HG03103 (cell line): Measurements from ENCODE around the gene IFNGR1.

Experiments
- ATAC-seq: cut with Tn5 transposase; IDR thresholded peaks from one replicate; pipeline ENCODE4 v1.9.1; 2021; ENCODE audit warnings: low read depth; ENCODE audit not compliant: unreplicated experiment

Gene IFNGR1

DNA sequence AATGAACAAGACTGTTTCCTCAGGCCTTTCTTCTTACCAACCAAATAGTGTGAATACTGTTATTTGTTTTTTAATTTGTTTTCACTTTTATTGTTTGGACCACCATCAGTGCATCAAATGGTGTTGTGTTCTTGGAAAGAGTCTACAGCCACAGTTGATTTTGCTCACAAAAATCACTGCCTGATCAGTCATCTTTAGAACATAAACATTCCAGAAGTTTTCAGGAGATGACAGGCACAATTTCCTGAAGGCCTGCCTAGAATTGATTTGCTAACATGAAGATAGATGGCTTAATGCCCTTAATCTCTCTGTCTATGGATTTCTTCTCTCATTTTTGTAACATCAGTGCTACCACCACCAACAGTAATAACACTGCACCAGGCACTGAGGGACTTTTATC lies 59.3 kb downstream of the IFNGR1 start:
- ATAC-seq, result no peak

DNA sequence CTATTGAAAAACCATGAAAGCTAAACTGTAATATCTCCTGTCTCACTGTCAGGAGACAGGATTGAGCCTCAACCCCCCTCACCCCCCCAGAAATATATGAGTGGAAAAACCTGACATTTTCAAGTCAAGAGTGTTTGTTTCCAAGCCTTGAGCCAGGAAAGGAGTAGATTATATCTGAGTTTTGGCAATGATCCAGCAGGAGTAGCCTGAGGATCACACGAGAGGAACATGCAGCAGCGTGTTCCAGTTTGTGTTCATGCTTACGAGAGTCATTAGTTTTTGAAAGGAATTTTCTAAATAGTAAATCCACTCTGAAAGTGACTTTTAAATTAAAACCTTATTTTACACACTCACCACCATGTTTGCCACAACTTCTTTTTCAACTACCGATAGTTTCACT lies 61.6 kb downstream of the IFNGR1 start:
- ATAC-seq, result no peak

DNA sequence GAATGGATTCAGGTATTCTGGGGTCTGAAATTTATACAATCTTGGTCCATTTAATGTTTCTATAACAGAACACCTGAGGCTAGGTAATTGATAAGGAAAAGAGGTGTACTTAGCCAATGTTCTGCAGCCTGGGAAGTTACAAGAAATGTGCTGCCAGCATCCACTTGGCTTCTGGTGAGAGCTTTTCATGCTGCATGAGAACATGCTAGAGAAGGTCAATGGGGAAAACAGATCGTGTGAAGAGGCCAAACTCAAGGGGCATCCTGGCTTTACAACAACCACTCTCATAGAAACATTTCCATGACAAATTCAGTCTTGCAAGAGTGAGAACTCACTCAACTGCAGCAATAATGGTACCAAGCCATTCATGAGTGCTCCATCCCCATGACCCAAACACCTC lies 62.5 kb downstream of the IFNGR1 start:
- ATAC-seq, result no peak

DNA sequence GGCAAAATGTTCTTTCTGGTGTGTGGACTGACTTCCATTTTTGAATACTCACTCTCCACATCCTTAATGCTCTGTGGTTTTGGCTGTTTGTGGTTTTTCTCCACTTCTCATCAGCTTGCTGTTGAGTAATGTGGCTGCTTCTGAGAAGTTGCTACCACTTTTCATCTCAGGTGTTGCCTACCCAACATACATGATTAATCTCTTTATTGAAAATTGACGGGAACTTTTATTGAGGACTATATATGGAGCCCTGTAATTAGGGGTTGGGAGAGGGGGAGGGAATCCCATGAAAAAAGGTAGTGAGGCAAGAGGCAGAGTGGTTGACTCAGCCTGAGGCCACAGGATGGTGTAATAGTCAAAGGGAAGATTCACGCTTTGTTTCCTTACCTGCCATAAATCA lies 63.4 kb downstream of the IFNGR1 start:
- no peak for ATAC-seq

DNA sequence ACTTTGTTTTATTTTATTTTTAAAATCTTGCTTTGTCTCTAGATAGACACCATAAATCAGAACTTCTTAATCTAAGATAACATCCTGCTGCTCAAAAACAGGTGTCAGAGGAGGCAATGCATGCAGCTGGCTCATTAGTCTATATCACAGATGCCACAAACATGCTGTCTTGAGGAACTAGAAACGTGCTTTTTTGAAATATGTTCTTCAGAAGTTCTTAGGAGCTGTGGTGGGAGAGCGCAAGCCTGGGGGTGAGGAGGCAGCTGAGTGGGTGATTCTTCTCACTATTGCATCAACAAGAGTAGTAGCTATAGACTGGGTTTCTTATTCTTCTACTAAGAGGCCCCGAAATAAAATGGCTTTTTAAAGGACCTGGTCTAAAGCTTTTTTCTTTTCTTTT lies 69.1 kb downstream of the IFNGR1 start:
- ATAC-seq, result no peak

DNA sequence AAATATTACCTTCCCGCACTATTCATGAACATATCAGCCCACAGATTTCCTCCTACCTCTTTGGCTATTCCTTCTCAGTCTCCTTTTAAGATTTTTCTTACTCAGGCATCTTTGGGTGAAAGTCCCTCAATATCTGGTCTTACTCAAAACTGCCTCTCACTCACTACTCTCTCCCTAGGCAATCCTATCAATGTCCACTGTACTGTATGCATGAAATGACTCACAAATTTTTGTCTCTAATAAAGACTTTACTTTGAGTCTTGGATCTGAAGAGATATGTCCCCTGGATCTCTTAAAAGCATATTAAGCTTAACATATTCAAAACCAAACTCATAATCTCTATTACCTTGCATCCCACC lies 70.2 kb downstream of the IFNGR1 start:
- no peak for ATAC-seq

DNA sequence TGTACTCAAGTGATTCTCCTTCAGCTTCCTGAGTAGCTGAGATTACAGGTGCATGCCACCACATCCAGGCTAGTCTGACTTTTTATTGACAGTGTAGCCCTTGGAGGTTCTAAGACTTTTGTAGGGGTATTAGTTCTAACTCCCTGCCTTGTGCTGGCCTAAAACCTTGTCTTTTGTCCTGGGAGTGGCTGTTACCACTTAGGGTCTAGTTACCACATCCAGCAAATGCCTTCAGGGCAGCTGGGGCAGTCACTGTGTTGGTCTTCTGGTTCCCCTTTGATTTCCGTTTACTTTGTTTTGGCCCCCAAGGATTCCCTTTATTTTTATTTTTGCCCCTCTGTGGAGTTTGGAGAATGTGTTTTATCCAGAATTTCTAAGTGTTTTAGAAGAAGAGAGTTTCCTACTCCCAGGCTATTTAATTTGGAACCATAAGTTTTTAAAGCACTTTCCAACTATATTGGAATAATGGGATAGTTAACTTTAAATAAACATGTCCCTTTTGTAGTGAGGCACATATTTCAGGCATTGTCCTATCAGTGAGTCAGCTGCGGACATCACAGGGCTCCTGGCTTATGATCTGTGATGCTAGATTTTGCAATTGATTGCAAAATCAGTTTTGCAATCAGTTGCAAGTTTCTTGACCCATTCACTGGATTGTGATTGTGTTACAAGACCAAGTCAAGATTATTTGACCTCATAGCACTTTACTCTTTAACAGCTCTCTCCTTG lies 70.7 kb downstream of the IFNGR1 start:
- ATAC-seq, result no peak
